AG04450 (cell line): ENCODE results near the gene BCAS1. TPM values are rescaled to one million over a fixed set of nuclear protein-coding genes. Genes with fewer than 3 reads are reported as not detected.

Source experiments
- CTCF ChIA-PET: fragments of 300-600, 350-600 bp; formaldehyde crosslinking; extraction: SDS; loops from one replicate; lab custom pipeline; 2022; ENCODE audit warnings: antibody characterized with exemption, inconsistent platforms; lab: Charles Lee
- POLR2A ChIA-PET: fragments of 350-600 bp; formaldehyde crosslinking; extraction: SDS; loops from one replicate; lab custom pipeline; 2021; ENCODE audit warnings: antibody characterized with exemption, inconsistent platforms; lab: Yijun Ruan, JAX
- DNase-seq: peaks from one replicate; pipeline ENCODE4 v3.0.0-alpha.2; 2011; ENCODE audit warnings: low read depth, low spot score
- H3K27ac ChIP-seq: one replicate; pipeline ENCODE4 v1.5.1; 2012; ENCODE audit warnings: low read depth, low read length, control low read depth
- H3K27me3 ChIP-seq: one replicate; pipeline ENCODE4 v1.6.0; 2012; ENCODE audit warnings: low read length; ENCODE audit not compliant: control insufficient read depth, insufficient read depth
- H3K4me3 ChIP-seq: 2 replicates; pipeline ENCODE4 v1.5.1; 2011; ENCODE audit warnings: mild to moderate bottlenecking, low read depth, low read length, control low read depth
- H3K9me3 ChIP-seq: 2 replicates; pipeline ENCODE4 v1.5.1; 2012; ENCODE audit warnings: low read length; ENCODE audit not compliant: control insufficient read depth, insufficient read depth
- CTCF ChIP-seq: IDR thresholded peaks from 2 replicates; pipeline ENCODE4 v1.5.1; 2011; ENCODE audit warnings: low read depth, low read length, control low read depth, inconsistent platforms
- polyA plus RNA-seq: library from polyadenylated mRNA; depleted of rRNA; stranded (reverse); fragments of >200 nt; gene quantifications from 2 replicates; pipeline ENCODE4 v1.2.3, GENCODE V29; 2011

The BCAS1 gene
- polyA plus RNA-seq, 1 experiment = not detected

GRCh38 chr20:54076259-54076658, 5.9 kb upstream of the BCAS1 start:
- ChIA-PET CTCF (no interaction called here), POLR2A (no interaction called here)
- TF ChIP-seq CTCF = no peak
- Histone ChIP-seq H3K9me3 (no peaks in the 10 kb centered on the region), H3K4me3 (no peak overlapping the region), H3K27ac (no peak overlapping the region), H3K27me3 (peaks cover 3% of the 10 kb centered on the region)
- DNase-seq = no peak

GRCh38 chr20:54075322-54075721, 4.9 kb upstream of the BCAS1 start:
- ChIA-PET CTCF (no interaction called here), POLR2A (no interaction called here)
- no peak overlapping the region for H3K4me3 ChIP-seq
- peaks cover 3% of the 10 kb centered on the region for H3K27me3 ChIP-seq
- no peak for DNase-seq
- TF ChIP-seq CTCF = no peak
- H3K9me3 ChIP-seq = no peaks in the 10 kb centered on the region
- H3K27ac ChIP-seq = no peak overlapping the region

GRCh38 chr20:54074511-54074910, 4.1 kb upstream of the BCAS1 start:
- Histone ChIP-seq H3K4me3 (no peak overlapping the region), H3K27me3 (peaks cover 3% of the 10 kb centered on the region), H3K9me3 (no peaks in the 10 kb centered on the region), H3K27ac (no peak overlapping the region)
- POLR2A ChIA-PET = no interaction called here
- no peak for TF ChIP-seq CTCF
- no peak for DNase-seq
- CTCF ChIA-PET = interaction anchor here (0.9 to 1.1 kb wide), 2 partner anchors 11 to 29 kb away, joined by 3 to 4 read pairs; no protein-coding TSS in a partner anchor

- DNase-seq = no peak
- POLR2A ChIA-PET = no interaction called here
- Histone ChIP-seq H3K27me3 (no peaks in the 10 kb centered on the region), H3K27ac (no peak overlapping the region), H3K4me3 (no peak overlapping the region), H3K9me3 (no peaks in the 10 kb centered on the region)
- CTCF ChIA-PET = no interaction called here
- TF ChIP-seq CTCF = no peak
These were observed 2.9 kb upstream of the BCAS1 start for GRCh38 chr20:54073288-54073687.

- POLR2A ChIA-PET = no interaction called here
These were observed 858 bp downstream of the BCAS1 start for GRCh38 chr20:54069501-54069971.

More at GRCh38 chr20:54069501-54069971, 858 bp downstream of the BCAS1 start:
- no peak for DNase-seq
- Histone ChIP-seq H3K27ac (no peak overlapping the region), H3K27me3 (no peaks in the 10 kb centered on the region), H3K4me3 (no peak overlapping the region), H3K9me3 (no peaks in the 10 kb centered on the region)
- no peak for TF ChIP-seq CTCF
- CTCF ChIA-PET = no interaction called here
